Measurements from ENCODE around the gene TCF7.

Gene TCF7

GRCh38 chr5:134177369-134178095, 63.1 kb downstream of the TCF7 start:
- DNase-seq (ENCODE audit: low read depth): peak; percentile 23
- peak overlapping the region; percentile 98 for H3K4me3 ChIP-seq (ENCODE audit: low read depth, low read length)
- no peak for TF ChIP-seq CTCF (conservative IDR thresholded peaks at IDR 0.05; ENCODE audit: low read depth, low read length)

- no peak for TF ChIP-seq CTCF (conservative IDR thresholded peaks at IDR 0.05; ENCODE audit: low read depth, low read length)
- no peak overlapping the region for H3K4me3 ChIP-seq (ENCODE audit: low read depth, low read length)
- DNase-seq (ENCODE audit: low read depth): no peak
These were observed 63.6 kb downstream of the TCF7 start for GRCh38 chr5:134178096-134178419.

- TF ChIP-seq CTCF (conservative IDR thresholded peaks at IDR 0.05; ENCODE audit: low read depth, low read length): no peak
- no peak for DNase-seq (ENCODE audit: low read depth)
- no peak overlapping the region for H3K4me3 ChIP-seq (ENCODE audit: low read depth, low read length)
These were observed 69.0 kb downstream of the TCF7 start for GRCh38 chr5:134183481-134183880.

- peak; percentile 95 for TF ChIP-seq CTCF (conservative IDR thresholded peaks at IDR 0.05; ENCODE audit: low read depth, low read length)
- no peak overlapping the region for H3K4me3 ChIP-seq (ENCODE audit: low read depth, low read length)
- DNase-seq (ENCODE audit: low read depth): peak; percentile 72
These were observed 70.0 kb downstream of the TCF7 start for GRCh38 chr5:134184155-134185135.

DNA sequence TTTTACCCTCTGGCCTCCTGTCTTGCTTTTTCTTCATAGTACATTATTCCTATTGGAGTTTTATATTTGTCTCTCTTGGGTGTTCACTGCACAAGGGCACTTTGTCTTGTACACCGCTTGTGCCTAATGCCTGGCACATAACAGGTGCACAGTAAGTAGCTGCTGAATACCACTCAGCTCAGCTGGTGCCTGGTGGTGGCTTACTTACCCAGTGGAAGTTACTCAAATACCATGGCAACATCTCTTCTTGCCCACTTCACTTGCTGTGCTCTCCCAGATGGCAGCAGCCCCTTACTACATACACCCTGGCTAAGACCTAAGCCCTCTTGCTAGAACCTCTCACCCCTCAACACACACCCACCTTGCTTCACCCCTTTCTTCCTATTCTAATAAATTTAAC, 73.6 kb downstream of the TCF7 start:
- DNase-seq (ENCODE audit: low read depth): no peak
- TF ChIP-seq CTCF (conservative IDR thresholded peaks at IDR 0.05; ENCODE audit: low read depth, low read length): no peak

DNA sequence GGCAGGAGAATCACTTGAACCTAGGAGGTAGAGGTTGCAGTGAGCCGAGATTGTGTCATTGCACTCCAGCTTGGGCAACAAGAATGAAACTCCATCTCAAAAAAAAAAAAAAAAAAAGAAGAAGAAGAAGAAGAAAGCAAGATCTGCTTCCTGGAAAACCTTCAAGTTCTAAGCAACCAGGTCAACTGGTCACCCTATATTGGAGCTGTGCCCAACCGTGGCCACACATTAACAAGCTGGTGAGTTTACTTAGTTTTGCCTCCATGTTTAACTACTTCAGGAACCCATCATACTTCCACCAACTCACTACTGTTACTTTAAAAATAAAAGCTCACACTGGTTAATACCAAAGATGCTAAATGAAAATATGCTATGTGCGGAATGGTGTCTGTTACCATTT, 74.5 kb downstream of the TCF7 start:
- no peak overlapping the region for H3K4me3 ChIP-seq (ENCODE audit: low read depth, low read length)
- DNase-seq (ENCODE audit: low read depth): peak; percentile 25
- no peak for TF ChIP-seq CTCF (conservative IDR thresholded peaks at IDR 0.05; ENCODE audit: low read depth, low read length)

More for the DNA sequence above, 73.6 kb downstream of the TCF7 start:
- no peak overlapping the region for H3K4me3 ChIP-seq (ENCODE audit: low read depth, low read length)

Data from choroid plexus epithelial cell (primary cell).